ENCODE results near the gene LNX1. TPM values are rescaled to one million over a fixed set of nuclear protein-coding genes. Genes with fewer than 3 reads are reported as not detected.

The LNX1 gene
- total and polyA plus RNA-seq, 10 of the 15 experiments (the other 5 are each of a cell fraction or from before 2014, with no cell fraction given), result 0.72 to 1.4 (median 1.0) TPM

- TF ChIP-seq CEBPZ (IDR thresholded peaks at IDR 0.05; ENCODE audit: low read depth, low read length) (no peak), ZNF24 (IDR thresholded peaks at IDR 0.05) (no peak), ATF7 (IDR thresholded peaks at IDR 0.05; ENCODE audit: low read depth) (peak; percentile 33; the same call in 1 of the 2 replicates), ZNF687 (IDR thresholded peaks at IDR 0.05) (peak; percentile 47; the same call in 1 of the 2 replicates), DPF2 (IDR thresholded peaks at IDR 0.05) (0 out of 2 replicates have a peak, but pooled peaks have one; percentile 30), ZBED1 (IDR thresholded peaks at IDR 0.05; ENCODE audit: borderline replicate concordance) (no peak), MTA2 (IDR thresholded peaks at IDR 0.05; ENCODE audit: low read depth) (peak; percentile 57; the same call in 1 of the 2 replicates), IKZF1 (conservative IDR thresholded peaks at IDR 0.05) (0 out of 2 replicates have a peak, but pooled peaks have one; percentile 15), RAD21 (IDR thresholded peaks at IDR 0.05; ENCODE audit: insufficient read depth, low read depth, low read length) (no peak), RELB (IDR thresholded peaks at IDR 0.05; ENCODE audit: low read depth) (peak; percentile 33; the same call in 1 of the 2 replicates), SMAD1 (IDR thresholded peaks at IDR 0.05; ENCODE audit: low read depth, partially characterized antibody) (peak; percentile 63), MLLT1 (IDR thresholded peaks at IDR 0.05) (no peak), SMC3 (IDR thresholded peaks at IDR 0.05; ENCODE audit: borderline replicate concordance, low read length) (no peak)
Observed at GRCh38 chr4:53541577-53542206, 49.6 kb downstream of the LNX1 start (continued).

Data from GM12878 (cell line).